NOMO-1 (cell line): Measurements from ENCODE around the gene ROBO1.

Source experiments
- DNase-seq, 2 experiments: peaks; one replicate each; lab custom pipeline; 2025; ENCODE audit not compliant: unreplicated experiment in 2 of 2; lab: John Stamatoyannopoulos, UW

ROBO1 gene

DNA sequence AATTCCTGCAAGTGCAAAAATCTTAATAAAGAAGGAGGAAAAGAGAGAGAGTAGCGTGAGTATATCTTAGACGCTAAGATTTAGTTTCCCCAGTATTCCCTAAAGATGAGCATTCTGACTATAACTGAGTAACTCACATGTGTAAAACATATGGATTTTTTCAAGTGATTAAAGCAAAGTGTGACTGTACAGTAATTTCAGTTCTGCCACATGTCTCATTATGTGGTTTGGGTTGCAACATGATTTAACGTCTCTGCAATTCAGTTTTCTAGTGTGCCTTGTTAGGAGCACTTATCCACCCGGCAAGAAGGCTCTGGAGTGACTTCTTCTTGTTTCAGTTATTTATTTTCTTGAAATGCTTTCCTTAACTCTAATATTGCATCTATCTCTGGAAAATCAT lies 514.1 kb downstream of the ROBO1 start:
- peak; percentile 68 to 95 for DNase-seq

DNA sequence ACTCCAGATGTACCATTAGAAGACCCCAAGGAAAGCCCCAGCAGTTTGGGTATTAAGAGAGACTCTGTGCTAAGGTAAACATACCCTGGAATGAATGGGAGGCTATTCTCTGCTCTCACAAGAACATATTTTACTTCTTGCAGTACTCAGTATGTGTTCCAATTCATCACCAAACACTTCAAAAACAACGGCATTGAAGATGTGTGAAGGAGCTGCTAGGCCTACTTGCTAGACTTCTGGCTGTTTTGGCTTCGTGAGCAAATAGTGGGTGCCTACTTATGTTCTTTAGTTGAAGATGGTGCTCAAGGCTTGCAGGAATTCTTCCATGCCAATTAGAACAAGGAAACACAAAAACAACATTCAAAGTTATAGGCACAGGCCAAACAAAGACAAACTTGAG lies 514.5 kb downstream of the ROBO1 start:
- DNase-seq = no peak

DNA sequence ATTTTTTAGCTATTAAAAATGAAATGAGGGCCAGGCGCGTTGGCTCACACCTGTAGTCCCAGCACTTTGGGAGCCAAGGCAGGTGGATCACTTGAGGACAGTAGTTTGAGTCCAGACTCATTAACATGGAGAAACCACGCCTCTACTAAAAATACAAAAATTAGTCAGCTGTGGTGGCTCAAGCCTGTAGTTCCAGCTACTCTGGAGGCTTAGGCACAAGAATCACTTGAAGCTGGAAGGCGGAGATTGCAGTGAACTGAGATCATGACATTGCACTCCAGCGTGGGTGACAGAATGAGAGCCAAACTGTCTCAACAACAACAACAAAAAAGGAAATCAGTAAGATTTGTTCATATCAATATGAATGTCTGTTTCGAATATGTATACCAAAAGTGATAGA lies 517.1 kb downstream of the ROBO1 start:
- DNase-seq = no peak

DNA sequence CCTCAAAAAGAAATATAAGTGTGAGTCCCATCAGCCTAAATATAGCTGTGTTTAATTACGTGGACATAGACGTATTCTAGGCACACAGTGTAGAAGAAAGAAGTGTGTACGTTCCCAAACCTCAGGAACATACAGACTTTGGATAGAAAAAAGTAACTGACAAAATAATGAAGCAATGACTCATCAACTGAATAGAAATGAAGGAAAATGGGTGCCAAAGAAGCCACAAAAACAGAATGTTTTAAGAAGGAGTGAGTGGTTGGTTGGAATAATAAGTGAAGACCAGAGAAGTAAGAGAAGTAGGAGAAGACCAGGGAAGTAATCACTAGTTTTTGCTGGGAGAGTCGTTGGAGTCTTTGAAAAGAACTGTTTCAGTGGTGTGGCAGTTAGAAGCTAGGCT lies 518.1 kb downstream of the ROBO1 start:
- no peak for DNase-seq

DNA sequence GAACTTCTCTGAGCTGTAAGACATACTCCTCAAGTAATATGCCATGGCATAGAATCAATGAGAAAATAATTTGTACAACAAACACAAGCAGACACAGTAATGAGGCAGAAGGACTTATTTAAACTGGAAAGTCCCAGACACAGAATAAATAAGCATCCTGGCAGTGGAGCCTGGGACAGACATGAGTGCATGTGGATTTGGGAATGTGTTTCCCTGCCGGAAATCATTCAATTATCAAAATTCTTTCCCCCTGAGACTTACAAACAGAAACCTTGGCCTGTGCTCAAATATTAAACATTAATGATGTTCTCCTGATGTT lies 520.1 kb downstream of the ROBO1 start:
- DNase-seq = no peak

DNA sequence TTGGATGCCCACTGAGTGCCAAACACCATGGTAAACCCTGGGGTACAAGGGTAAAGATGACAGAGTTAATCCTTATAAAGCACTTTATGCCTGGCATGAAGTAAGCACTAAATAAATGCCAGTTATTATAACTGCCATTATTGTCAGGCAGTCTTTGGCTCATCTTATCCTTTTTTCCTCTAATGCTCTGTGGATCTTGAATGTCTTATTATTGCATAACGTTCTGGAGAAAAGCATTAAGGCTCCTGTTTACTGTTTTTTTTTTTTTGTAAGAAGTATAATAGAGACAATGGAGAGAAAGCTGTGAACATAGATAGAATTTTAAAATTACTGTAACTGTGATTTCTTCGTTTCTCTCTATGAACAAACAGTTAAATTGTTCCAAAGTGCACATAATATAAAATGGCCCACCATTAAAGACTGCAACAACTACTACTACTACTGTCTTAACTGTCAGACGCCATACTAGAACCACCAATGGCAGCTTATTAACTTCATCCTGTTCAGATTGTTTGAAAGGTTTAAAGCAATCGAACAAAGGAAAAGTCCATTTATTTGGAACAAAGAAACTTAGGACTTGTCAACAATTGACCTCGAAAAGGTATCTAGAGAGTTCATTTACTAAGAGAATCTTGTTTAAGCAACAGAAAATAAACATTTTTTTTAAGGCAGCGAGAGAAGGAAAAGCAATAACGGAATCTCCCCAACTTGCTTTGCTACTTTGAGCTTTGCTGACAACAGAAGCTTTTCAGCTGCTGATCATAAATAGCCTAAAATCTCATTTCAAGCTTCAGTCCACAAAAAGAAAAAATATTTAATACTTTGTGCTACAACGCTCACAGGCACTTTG lies 520.7 kb downstream of the ROBO1 start:
- DNase-seq = no peak

DNA sequence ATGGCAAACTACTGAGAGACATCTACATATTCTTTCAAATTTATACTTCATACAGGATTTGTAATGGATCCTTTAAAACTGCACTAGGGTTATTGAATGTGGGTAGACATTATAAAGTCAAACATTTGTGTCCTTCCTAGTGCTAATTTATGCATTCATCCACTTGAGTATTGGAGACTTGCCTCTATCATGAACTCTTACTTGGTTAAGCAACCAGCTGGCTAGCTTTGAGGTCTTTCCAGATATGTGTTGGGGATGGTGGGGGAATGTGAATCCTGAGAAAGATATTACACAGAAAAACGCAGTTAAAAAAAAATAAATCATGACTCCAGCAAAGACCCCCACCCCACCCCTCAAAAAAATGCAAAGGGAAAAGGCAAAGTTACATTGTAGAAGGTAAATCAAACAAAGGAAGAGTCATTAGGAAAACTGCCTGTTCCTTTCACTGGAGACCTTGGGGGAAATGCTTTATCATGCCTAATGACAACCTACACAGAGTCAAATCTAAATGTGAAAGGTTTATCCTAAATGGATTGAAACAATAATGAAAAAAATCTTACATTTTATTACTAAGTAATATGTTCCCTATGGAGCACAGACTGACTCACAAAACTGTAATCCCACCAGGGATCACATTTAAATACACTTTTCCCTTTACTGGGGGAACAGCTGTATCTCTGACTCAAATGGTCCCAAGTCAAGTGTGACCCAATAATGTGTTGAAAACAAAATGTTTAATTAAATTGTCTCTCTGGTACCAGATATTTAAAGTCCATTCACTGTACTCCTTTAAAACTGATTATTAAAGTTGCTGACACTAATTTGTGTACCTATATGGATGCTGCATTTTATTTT lies 522.3 kb downstream of the ROBO1 start:
- DNase-seq = no peak

DNA sequence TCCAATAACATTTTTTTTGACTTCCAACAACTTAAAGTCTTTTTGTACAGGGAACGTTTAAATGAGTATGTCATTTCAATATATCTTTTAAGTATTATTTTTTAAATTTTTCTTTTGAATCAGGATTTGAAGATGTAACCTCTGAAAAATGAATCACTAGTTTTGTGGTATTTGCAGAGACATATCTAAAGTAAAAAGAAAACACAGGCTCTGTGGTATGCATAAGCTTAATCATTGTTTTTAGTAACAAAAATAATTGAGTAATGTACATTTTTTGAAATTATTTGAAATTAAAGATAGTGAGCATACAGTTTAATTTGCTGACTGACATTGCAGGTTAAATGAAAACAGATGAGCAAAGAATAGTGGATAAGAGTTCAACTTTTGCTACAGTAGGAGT lies 531.3 kb downstream of the ROBO1 start:
- DNase-seq = no peak

DNA sequence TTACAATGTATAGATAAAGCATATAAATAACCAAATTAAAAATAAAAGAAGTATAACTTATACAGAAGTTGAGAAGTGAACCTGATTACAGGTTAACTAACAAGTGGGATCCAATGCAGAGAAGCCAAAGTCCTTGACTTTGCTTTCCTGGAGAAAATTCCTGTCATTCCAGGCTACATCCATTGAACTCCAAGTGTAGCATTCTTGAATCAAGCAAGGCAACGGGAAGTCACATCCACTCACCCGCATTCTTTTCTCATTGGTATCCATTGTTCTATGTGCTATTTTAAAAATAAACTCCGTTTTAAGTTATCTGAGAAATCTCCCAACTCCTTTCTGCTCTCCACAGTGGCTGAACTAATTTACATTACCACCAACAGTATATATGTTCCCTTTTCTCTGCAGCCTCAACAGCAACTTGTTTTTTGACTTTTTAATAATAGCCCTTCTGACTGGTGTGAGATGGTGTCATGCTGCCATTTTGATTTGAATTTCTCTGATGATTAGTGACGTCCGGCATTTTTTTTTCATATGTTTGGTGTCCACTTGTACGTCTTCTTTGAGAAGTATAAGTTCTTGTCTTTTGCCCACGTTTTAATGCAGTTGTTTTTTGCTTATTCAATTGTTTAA lies 534.3 kb downstream of the ROBO1 start:
- DNase-seq = no peak

DNA sequence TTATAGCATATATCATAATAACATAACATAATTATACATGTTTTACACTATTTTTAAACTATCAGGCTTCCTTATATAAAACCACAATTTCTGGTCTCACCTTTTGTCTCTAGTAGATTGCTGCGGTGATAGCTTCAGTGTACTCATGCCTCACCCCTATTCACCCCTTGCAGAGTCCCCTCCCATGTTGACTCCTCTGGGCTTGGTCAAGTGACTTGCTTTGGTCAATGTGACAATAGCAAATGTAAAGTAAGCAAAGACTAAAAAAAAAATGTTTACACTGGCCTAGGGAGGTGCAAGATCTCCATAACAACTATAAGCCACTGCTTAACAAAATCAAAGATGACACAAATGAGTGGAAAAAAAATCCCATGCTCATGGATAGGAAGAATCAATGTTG lies 537.5 kb downstream of the ROBO1 start:
- no peak for DNase-seq

DNA sequence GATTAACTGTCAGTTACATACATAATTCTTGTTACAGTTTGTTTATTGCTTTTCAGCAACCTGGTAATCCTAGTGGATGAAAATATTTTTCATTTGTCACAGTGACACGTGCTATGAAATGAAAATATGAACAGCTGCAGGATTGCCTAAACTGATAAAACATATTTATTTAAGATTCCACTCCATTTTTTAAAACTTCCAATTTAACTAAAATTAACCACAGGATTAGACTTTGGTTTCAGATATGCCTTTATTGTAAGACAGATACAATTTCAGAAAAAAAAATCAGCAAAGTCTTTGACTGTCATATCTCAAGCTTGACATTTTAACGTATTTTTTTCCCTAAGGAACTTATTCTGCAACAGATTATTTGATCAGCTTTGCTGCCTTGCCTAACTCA lies 550.7 kb downstream of the ROBO1 start:
- DNase-seq = no peak

DNA sequence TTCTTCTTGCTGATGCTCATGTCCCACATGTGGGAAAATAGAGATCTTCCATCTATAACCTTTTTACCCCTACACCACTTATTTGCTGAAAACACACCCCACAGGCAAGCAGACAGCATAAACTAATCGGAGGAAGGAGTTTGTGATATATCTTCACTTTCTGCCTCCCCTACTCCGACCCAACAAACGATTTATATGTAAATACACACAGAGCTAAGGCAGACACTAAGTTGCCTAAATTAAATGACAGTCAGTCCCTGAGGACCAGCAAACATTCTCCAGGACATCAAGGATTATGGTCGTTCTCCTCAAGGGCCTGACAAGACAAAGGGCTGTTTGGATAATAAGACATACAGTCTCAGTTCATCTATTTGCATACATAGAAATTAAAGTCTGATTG lies 552.5 kb downstream of the ROBO1 start:
- DNase-seq = no peak

DNA sequence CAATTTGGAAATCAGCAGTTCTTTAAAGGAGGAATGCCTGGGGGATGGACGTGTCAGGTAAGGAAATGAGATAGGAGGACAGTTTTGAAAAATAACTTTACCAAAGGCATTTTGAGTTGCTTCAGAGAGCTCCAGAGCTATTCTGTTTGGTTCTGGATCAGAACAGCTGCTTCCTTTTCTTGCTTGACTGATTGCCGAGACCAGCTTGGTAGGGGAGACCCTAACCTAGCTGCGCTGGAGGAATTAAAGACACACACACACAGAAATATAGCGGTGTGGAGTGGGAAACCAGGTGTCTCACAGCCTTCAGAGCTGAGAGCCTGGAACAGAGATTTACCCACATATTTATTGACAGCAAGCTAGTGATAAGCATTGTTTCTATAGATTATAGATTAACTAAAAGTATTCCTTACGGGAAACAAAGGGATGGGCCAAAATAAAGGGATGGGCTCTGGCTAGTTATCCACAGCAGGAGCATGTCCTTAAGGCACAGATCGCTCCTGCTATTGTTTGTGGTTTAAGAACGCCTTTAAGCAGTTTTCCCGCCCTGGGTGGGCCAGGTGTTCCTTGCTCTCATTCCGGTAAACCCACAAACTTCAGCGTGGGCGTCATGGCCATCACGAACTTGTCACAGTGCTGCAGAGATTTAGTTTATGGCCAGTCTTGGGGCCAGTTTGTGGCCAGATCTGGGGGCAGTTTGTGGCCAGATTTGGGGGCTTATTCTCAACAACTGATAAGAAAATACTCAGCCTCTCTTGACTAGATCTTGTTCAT lies 556.0 kb downstream of the ROBO1 start:
- no peak for DNase-seq

DNA sequence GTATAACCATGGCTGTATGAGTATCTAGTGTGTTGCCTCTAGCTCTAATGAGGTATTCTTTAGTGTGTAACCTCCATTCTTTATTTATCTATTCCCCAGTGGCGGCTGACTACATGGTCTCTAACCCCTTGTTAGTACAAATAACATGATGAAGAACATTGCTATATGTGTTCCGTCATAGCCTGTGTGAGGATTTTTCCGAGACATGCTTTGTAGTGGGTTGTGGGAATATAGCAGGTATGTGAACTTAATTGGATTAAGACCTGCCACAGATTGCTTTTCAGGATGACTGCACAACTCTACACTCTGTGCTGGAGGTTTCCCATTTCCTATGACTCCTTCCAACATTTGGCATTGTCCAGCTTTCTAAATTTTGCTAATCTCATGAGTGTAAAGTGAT lies 563.4 kb downstream of the ROBO1 start:
- no peak for DNase-seq

DNA sequence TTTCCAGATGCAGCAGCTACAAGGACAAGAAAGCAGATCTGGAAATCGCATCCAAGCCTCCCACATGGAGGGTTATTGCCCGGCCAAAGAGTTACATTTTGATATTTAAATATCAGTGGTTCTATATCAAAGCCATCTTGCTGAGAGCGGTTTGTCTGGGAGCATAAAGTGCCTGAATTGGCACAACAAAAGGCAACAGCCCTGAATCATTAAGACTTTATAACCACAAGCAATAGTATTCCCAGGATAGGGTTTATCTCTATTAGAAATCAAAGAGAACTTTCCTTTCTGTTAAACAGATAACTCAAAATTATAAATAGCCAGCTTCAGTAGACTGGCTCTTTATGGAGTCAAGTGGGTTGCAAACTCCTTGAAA lies 564.7 kb downstream of the ROBO1 start:
- no peak for DNase-seq

DNA sequence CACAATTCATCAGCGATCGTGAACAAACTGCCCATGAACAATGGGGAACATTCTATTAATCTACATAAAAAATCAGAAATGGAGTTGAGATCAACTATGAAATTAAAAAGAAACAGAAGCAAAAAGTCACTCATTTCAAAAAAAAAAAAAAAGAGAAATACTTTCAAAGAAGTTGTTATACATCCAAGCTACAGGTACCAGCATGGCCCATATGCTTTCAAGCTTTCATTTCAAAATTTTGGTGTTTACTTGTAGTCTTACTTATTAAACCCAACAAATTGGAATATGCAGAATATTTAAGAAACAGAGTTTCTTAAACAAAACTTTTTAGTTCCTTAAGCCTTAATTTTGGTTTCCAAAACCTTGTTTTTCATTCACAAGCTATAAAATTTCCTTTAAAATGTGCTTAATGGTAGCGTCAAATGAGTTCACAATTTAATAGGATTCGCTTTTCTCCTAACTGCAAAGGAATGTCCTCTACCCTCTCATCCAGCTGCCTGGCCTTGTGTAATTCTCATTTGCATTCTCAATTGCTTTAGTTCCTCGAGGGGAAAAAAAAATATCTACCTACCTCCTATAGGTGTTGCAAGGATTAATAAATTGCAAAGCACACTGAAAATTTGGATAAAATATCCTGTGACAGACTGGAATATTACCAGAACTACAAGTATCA lies 565.2 kb downstream of the ROBO1 start:
- no peak for DNase-seq

DNA sequence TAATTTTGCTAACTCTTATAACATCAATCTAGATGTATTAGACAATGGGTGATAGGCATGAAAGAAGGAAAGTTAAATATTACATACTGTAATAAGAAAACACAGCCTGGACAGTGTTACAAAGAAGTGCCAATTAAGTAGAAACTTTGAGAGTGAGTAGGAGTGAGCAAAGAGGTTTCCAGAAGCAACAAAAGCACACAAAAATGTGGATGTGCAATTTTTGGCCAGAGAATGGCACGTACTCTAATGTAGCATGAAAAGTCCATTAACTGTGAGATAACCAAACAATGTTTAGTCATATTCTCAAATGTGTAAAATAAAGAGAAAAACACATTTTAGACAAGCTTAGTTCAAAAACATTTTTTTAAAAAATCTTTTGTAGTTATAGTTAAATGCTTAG lies 567.3 kb downstream of the ROBO1 start:
- DNase-seq = no peak

DNA sequence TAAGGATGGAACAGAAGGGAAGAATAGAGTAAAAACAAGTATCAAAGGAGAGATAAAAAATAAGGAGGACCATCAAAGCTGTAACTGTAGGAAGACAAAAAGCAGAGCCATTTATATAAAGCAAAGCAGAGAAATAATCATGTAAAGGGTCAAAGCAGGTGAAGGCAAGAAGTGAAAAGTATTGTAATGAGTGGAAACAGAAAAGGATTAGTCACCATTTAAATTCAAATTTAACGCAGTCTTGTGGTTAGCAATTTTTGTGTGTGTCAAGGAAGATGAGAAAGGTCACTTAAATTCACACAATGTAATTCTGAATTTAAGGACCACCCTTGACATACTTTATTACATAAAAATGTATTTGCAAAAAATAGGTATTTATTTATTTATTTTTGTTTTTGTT lies 567.8 kb downstream of the ROBO1 start:
- DNase-seq = no peak

DNA sequence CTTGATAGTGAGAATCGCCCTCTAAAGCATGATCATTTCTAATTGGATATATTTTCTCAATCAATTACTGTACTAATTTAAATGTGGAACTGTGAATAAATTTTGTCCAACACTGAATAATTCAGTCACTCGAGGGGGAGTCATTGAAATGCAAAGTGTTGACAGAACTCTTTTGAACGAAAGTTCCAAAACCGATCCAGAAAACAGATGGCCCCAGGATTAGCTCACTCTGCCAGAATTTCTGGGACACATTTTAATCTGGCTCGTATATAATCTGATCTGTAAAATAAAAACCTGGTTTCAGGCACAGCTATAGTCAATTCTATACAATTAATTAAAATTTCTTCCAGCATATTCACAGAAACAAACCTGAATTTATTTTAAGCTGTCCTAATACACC lies 580.4 kb downstream of the ROBO1 start:
- DNase-seq = no peak

DNA sequence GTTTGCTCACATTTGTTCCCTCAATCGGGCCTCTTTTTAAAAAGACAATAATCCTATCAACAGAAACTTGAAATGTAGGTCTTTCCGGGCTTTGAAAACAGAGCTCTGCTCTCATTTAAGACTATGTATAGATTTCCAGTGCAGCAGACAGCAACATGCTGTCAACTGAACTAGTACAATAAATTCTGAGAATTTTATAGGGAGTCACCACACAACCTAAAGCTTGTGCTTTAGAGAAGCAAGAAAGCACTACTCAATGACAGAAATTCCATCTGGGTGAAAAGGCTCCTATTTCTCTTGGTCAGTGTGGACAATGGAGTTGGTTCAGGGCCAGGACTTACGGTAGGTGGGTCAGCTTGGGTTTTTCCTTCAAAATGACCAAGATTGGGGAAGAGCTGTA lies 583.5 kb downstream of the ROBO1 start:
- DNase-seq = no peak

DNA sequence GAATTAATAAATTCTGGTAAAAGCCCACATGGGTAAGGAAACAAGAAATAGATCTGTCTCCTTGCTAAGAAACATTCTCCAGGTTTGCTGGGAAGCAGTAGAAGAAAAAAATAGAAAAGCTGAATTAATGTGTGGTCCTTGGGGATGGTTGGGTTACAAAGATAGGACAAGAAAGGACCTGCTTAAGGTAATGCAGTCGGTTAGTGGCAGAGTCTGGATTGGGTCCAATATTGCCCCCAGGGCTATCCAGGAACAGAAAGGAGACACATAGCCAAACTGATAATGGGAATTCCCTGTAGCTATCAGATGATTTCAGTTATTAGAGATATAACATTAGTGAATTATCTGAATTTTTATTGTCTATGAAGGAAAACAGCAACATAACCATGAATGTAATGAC lies 584.3 kb downstream of the ROBO1 start:
- DNase-seq = no peak
